NCI-H2171 (cell line): ENCODE data around the gene ADAMTS17.

Experiments used
- DNase-seq: peaks from one replicate; lab custom pipeline; 2025; lab: John Stamatoyannopoulos, UW

ADAMTS17 gene

DNA sequence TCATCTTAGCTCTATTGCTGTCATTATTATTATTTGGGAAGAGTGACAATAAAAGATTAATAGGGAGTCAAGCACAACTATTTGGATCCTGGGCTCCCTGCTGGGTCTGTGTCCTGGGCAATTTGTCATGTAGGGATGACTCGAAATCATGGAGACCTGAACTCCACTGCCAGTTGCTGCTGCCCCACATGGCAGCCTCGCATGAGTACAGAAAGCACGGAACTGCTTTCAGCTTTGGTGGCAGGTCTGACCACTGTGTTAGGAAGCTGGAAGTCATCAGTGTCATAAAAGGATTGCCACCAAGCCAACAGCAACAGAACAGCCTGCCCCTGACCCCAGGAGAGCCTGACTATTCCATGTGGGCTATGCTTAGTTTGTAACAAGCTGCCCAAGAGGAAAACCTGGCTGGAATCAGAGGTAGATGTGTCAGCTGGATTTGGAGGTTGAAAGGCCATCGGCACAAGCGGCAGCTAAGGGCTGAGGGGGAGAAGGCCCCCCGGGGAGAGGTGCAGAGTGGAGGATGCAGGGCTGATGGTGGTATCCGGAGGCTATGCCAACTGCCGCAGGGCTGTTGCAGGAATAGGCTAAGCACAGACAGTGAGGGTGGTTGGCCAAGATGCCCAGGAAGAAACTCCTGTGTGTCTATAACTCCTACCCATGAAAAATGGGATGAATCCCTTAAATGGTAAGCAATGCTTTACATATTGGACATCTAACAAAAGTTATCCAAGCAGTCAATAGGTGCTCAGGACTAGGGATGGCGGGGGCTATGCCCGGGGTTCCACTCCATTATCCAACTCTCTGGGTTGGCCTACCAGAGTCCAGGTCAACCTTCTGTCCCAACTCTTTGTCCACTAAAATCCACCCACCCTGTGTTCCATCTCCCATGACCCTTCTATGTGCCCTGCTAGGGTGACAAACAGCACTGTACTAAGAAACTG, 291.6 kb downstream of the ADAMTS17 start:
- no peak for DNase-seq

DNA sequence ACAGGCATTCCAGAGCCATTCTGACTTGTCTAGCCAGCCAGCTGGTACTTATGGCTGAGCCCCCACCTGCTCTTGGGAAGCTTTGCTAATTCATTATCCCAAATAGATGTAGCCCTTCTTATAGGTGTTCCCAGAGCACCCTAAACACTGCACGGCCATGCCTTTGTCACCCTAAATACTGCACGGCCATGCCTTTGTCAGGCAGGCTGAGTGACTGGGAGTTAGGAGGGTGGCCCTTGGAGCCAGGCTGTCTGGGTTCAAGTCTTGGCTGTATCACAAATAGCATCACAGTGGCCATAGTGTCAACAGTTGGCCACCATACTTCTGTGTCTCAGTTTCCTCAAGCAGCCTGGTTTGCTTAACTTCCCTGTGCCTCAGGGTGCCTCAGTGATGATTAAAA, 292.3 kb downstream of the ADAMTS17 start:
- no peak for DNase-seq

- no peak for DNase-seq
These were observed 293.0 kb downstream of the ADAMTS17 start for GRCh38 chr15:100048736-100049135.

DNA sequence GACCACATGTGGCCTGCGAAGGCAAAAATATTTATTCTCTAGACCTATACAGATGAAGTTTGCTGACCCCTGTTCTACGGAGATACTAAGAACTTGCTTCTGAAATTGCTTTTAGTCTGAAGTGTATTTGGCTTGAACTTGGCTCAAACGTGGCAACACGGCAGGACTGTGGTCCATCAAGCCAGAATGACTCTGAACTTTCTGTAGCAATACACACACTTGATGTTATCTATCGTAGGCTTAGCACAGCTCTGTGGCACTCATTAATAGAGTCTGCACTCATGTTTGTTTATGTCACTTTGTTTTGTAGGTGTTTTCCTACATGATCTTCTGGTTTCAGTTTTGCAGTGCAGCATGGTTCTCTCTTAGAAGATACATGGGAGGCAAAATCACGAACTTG, 298.1 kb downstream of the ADAMTS17 start:
- no peak for DNase-seq

- DNase-seq, result no peak
These were observed 298.6 kb downstream of the ADAMTS17 start for GRCh38 chr15:100043068-100043641.

GRCh38 chr15:100042558-100042957, 299.2 kb downstream of the ADAMTS17 start:
- no peak for DNase-seq

GRCh38 chr15:100041127-100041828, 300.5 kb downstream of the ADAMTS17 start:
- DNase-seq, result no peak

DNA sequence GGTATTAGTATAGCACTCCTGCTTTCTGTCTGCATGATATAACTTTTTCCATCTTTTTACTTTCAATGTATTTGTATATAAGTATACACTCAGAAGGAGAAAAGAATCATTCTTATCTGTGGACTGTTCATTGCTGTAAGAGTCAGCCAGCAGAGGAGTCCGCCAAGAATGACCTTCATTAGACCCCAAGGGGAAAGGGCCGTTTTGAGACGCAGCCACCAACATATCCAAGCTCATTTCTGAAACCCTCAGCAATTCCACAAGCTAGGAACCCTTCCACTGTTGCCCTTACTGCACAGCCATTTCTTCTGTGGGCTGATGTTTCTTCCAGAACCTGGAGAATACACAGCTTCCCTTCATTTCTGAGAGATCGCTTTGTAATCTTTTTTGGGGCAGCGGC, 301.8 kb downstream of the ADAMTS17 start:
- DNase-seq, result no peak

GRCh38 chr15:100038736-100039135, 303.0 kb downstream of the ADAMTS17 start:
- no peak for DNase-seq

- DNase-seq, result no peak
These were observed 303.9 kb downstream of the ADAMTS17 start for GRCh38 chr15:100037901-100038300.

DNA sequence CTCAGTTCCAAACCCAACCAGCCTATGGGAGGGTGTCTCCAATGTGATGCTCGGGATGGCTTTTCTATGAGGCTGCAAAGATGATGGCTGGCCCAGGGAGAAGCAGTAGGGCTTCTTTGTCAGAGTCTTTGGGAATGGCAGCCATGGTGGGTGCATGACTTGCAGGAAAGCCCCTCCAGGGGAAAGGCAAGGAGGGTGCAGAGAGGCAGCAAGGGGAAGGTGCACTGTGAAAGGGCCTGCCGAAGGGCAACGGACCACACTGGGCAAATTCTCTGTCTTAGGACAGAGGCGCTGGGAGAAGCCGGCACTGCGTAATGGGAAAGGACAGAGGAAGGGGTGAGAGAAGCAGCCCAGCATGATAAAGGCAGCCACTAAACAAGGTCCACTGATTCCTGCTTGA, 305.8 kb downstream of the ADAMTS17 start:
- no peak for DNase-seq

DNA sequence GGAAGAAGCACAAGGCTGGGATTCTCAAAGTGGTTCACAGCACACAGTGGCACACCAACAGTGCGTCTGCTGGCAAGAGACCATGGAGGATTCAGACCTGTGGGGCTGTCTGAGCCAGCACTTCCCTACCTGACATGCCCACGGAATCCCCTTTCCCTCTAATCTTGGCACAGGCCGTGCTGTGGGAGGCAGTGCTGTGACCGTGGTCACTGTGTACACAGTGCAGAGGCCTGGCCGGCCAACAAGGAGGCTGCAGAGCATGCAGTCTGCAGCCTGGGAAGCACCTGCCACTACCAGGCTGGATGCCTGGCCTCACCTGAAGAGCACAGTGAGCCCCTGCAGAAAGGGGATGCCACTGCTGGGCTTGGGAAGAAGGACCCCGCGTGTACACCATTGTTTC, 307.6 kb downstream of the ADAMTS17 start:
- no peak for DNase-seq

- DNase-seq, result no peak
These were observed 308.5 kb downstream of the ADAMTS17 start for GRCh38 chr15:100033140-100033857.

DNA sequence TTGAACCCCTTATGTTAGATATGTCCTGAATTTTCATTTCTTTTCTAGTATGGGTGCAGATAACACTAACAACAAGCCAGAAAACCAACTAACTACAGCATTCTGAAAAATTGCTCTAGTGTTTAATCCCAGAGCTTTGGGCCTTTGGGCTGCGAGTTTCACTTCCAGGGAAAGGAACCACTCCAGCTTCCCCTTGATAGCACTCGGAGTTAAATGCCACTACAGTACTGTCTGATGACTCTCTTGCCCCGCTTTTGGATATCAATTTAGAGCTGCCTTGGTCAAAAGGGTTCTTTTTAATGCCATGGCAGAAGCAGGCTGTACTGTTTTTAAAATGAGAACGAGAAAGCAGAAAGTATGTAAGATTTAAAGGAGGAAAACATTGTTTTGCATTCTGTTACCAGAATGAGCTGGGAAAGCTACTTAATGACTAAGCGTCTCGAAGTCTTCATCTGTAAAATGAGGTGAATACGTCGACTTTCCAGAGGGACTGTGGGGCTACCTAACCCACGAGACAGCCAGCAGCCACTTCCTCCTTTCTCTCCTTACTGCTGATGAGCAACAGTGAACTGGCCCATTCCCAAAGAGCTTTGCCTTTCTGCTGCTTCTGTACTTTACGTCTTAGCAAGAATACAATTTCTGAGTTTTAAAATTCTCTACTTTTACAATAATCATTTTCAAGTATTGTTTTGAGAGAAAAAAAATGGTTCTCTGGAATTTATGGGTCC, 309.3 kb downstream of the ADAMTS17 start:
- DNase-seq, result no peak

DNA sequence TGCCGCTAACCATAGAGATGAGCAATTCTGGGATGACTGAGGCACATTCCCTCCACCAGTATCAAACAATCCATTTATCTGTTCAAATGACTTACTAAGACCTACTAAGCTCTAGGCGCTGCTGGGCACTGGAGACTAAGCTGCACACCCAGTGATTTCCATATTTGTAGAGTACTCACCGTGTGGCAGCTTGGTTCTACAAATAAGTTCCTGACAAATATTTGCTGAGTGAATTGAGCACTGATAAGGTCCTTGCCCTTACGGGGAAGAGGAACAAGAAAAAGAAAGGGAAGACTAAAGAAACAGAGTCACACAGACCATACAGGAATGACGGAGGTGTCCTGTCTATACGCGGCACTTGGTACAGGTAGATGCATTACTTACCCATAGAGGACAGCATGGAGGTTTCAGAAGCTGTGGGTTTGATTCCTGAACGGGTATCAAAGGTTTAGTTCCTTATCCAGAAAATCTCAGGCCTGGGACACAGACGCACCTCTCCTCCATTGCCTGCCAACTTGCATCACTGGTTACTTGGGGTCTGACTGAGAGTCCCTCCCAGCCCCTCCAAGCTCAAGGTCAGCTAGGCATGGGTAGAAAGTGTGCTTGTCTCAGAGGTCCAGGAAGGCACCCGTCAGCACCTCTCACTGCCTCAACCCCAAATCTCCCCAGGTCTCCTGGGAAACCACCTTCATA, 310.0 kb downstream of the ADAMTS17 start:
- DNase-seq, result no peak

DNA sequence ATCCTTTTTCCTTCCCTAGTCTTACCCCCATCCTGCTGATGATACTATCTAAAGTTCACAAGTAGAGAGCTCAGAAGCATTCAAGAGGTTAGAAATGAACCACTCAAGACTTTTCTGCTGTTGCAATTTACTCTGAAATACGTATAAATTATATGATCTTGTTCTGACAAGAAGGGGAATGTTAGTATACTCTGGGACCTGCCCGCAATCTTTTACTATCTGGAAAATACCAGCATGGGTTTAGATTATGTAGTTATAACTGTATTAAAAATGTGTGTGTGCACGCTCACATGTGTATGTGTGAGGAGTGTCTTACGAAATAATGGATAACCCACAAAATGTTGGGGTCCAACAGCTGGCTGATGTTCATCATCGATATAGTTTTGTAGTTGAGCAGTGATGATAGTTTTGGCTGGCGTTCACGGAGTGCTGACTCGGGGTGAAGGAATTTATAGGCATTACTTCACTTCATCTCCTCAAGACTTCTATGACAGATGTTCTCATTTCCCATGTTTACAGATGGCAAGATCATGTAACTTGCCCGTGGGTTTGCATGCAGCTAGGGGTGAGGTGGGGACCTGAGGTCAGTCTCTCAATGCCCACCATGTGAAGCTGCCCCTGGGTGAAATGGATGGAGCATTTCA, 311.1 kb downstream of the ADAMTS17 start:
- DNase-seq, result no peak

GRCh38 chr15:100029868-100030479, 311.8 kb downstream of the ADAMTS17 start:
- no peak for DNase-seq

- DNase-seq, result no peak
These were observed 312.7 kb downstream of the ADAMTS17 start for GRCh38 chr15:100029045-100029444.

DNA sequence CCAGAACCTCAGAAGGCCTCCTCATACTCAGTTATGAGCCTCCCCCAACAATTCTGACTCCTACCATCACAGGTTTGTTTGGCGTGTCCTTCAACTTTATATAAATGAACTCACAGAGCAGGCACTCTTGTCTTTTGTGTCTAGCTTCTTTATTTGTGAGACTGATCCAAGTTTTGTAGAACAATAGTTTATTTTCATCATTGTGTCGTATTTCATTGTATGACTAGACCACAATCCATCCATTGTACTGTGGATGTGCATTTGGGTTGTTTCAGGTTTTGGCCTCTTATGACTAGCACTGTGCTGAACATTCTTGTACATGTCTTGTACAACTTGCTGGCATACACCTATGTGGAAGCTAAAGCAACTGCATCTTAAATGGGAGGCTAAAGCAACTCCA, 315.7 kb downstream of the ADAMTS17 start:
- DNase-seq, result no peak

GRCh38 chr15:100022806-100023205, 319.0 kb downstream of the ADAMTS17 start:
- no peak for DNase-seq
